Endothelial cell (in vitro differentiated cells): ENCODE data around the gene TLCD3B. TPM values are rescaled to one million over a fixed set of nuclear protein-coding genes. Genes with fewer than 3 reads are reported as not detected.
A peak's percentile ranks its signal among the peaks of the same experiment; 100 is the strongest.

Experiments
- DNase-seq: peaks from one replicate; pipeline ENCODE4 v3.0.0; 2021; ENCODE audit warnings: low spot score
- H3K27ac Mint-ChIP-seq: one replicate; pipeline ENCODE4 v1.8.0; 2021; ENCODE audit warnings: mixed read lengths, inconsistent platforms; ENCODE audit not compliant: unreplicated experiment
- H3K27me3 Mint-ChIP-seq: one replicate; pipeline ENCODE4 v1.8.0; 2021; ENCODE audit warnings: mild to moderate bottlenecking, moderate library complexity, mixed read lengths, inconsistent platforms; ENCODE audit not compliant: unreplicated experiment
- H3K36me3 Mint-ChIP-seq: one replicate; pipeline ENCODE4 v1.8.0; 2021; ENCODE audit warnings: mild to moderate bottlenecking, low read depth, mixed read lengths, inconsistent platforms; ENCODE audit not compliant: unreplicated experiment
- H3K4me1 Mint-ChIP-seq: one replicate; pipeline ENCODE4 v1.8.0; 2021; ENCODE audit warnings: mild to moderate bottlenecking, mixed read lengths, inconsistent platforms; ENCODE audit not compliant: unreplicated experiment
- H3K4me3 Mint-ChIP-seq: one replicate; pipeline ENCODE4 v1.8.0; 2021; ENCODE audit warnings: mild to moderate bottlenecking, mixed read lengths, inconsistent platforms; ENCODE audit not compliant: unreplicated experiment
- H3K9me3 Mint-ChIP-seq: one replicate; pipeline ENCODE4 v1.8.0; 2021; ENCODE audit warnings: mixed read lengths, inconsistent platforms; ENCODE audit not compliant: unreplicated experiment
- CTCF ChIP-seq: fragments of 200-600 bp; sonication (generic); IDR thresholded peaks from one replicate; pipeline ENCODE4 v1.5.0; 2021; ENCODE audit warnings: antibody characterized with exemption; ENCODE audit not compliant: unreplicated experiment
- total RNA-seq: library from RNA; stranded (reverse); fragmentation: NEBNext Ultra II Directional; extraction: Animal tissue kit (Norgen Biotek cat#: 25700); gene quantifications from one replicate; pipeline ENCODE4 v1.2.1, GENCODE V29; 2021; ENCODE audit not compliant: unreplicated experiment

The TLCD3B gene
- total RNA-seq, 1 donor from 2014 or later = 1.4 TPM

DNA sequence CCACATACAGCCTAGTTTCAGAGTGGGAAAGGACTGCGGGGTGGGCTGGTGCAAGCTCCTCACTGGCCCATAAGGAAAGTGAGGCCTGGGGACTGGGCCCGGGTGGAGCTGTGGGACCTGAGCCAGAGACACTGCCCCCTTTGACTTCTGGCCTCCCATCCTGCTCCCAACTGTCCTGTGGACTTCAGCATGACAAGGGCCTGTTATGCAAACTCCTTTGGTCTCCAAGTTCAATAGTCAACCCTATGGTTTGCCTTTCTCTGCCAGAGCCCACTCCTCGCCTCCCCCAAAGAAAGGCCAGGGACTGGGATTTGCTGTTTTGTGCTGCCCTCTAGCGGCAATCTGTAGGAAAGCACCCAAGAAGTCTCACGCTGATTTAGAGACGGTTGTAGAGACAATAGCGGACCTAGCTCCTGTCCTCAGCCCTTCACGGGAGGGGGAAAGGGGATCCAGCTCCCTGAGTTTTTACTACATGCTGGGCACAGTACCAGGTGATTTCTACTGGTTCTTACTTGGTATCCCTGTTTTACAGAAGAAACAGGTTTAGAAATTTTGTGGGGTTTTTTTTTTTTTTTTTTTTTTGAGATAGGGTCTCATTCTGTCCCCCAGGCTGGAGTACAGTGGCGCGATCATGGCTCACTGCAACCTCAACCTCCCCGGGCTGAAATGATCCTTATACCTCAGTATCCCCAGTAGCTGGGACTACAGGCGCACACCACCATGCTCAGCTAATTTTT is 1.2 kb upstream of the TLCD3B start:
- Mint-ChIP-seq H3K27ac (no peak overlapping the region), H3K9me3 (no peaks in the 10 kb centered on the region), H3K4me3 (peak overlapping the region; percentile 18), H3K36me3 (peaks cover 3% of the 10 kb centered on the region), H3K4me1 (peaks cover 11% of the 10 kb centered on the region), H3K27me3 (peaks cover 16% of the 10 kb centered on the region)
- DNase-seq = peak; percentile 75
- peak; percentile 90 for TF ChIP-seq CTCF

- peaks cover 3% of the 10 kb centered on the region for H3K36me3 Mint-ChIP-seq
- H3K27ac Mint-ChIP-seq = no peak overlapping the region
- DNase-seq = no peak
- no peak overlapping the region for H3K4me3 Mint-ChIP-seq
- H3K9me3 Mint-ChIP-seq = no peaks in the 10 kb centered on the region
- H3K4me1 Mint-ChIP-seq = peaks cover 11% of the 10 kb centered on the region
- no peak for TF ChIP-seq CTCF
- peaks cover 16% of the 10 kb centered on the region for H3K27me3 Mint-ChIP-seq
Observed at GRCh38 chr16:30031477-30031918, 427 bp upstream of the TLCD3B start.

DNA sequence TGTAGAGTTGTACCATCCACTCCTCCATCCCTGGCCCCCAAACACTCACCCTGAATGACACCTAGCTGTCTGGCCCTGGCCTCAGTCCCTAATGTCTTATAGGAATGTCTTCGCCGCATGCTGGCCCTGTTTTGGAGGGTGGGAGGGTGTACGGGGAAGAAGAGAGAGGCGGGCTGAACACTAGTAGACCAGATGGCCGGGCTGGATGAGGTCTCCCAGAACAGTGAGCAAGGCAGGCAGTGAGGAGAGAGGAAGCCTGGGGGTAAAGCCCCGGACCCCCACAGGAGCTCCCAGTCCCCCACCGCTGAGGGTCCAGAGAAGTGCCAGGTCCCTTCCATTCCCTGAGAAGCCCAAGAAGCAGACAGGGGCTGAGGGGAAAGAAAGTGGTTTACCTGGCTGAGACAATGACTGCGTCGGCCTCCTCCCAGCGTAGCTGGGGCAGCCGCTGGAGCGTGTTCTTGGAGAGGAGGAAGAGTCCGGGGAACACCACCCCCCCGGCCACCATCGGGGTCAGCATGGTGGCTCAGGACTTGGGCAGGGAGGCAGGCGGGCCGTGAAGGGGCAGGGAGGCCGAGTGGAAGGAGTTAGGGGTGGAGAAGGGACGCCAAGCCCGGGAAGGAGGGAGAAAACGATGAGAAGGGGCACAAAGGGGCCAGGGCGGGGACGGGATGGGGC is 923 bp downstream of the TLCD3B start:
- no peak overlapping the region for H3K27ac Mint-ChIP-seq
- no peak for DNase-seq
- no peaks in the 10 kb centered on the region for H3K9me3 Mint-ChIP-seq
- peaks cover 11% of the 10 kb centered on the region for H3K4me1 Mint-ChIP-seq
- no peak overlapping the region for H3K4me3 Mint-ChIP-seq
- H3K27me3 Mint-ChIP-seq = peaks cover 16% of the 10 kb centered on the region
- peaks cover 3% of the 10 kb centered on the region for H3K36me3 Mint-ChIP-seq
- no peak for TF ChIP-seq CTCF

DNA sequence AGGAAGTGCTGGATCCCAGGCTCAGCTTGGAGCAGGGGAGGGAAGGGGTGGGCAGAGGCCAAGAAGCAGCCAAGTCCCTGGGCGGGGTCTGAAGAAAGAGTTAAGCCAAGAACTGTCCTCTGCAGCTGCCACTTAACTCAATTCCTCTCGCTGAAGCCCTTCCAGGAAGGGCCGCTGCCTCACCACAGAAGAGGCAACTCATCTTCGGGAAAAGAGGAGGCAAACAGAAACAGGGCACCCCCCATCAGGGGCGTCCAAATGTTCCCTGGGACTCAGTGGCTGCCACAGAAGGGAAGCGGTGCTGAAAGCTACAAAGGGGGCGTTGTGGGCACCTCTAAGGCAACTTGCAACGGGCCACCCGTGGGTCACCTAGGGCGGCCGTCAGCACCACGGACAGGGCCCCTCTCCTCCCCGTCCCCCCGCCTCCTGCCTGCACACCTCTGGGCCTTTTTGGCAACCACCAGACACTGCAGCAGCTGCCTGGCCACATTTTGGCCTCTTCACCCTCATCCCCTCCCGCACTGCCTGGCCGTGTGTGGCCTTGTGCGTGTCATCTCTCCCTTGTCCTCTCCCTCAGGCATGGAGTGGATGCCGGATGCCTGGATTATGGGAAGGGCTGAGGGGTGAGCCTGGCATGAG is 2.5 kb downstream of the TLCD3B start:
- H3K9me3 Mint-ChIP-seq = no peaks in the 10 kb centered on the region
- peaks cover 16% of the 10 kb centered on the region for H3K27me3 Mint-ChIP-seq
- no peak for TF ChIP-seq CTCF
- peak; percentile 61 for DNase-seq
- peaks cover 11% of the 10 kb centered on the region for H3K4me1 Mint-ChIP-seq
- H3K36me3 Mint-ChIP-seq = peaks cover 3% of the 10 kb centered on the region
- H3K27ac Mint-ChIP-seq = no peak overlapping the region
- no peak overlapping the region for H3K4me3 Mint-ChIP-seq
